NCI-H526 treated with DMSO at 0.1 percent for 48 hours (cell line): ENCODE measurements around the gene KMT2A.
A peak's percentile ranks its signal among the peaks of the same experiment; 100 is the strongest.
"Not testable (repeated sequence)": the region's sequence is repeated elsewhere in the genome, so short reads cannot be mapped to it uniquely, and the experiment has no call there.

ENCODE experiments used
- DNase-seq: peaks from one replicate; lab custom pipeline; 2025; lab: John Stamatoyannopoulos, UW

The KMT2A gene

GRCh38 chr11:118533769-118534729 lies 97.8 kb downstream of the KMT2A start:
- DNase-seq: no peak

GRCh38 chr11:118535261-118535660 lies 99.0 kb downstream of the KMT2A start:
- DNase-seq: no peak

GRCh38 chr11:118536726-118537125 lies 100.4 kb downstream of the KMT2A start:
- DNase-seq: no peak

DNA sequence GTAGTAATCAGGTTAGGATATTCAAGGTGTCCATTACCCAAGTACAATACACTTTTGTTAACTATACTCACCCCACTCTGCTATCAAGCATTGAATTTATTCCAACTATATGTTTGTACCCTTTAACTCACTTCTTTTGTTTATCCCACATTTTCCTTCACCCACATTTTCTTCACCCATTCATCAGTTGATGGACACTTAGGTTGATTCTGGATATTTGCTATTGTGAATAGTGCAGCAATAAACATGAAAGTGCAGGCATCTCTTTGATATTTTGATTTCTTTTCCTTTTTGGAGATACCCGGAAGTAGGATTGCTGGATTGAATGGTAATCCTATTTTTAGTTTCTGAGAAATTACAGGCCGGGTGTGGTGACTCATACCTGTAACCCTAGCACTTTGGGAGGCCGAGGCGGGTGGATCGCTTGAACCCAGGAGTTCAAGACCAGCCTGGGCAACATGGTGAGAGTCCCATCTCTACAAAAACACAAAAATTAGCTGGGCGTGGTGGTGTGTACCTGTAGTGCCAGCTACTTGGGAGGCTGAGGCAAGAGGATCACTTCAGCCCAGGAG lies 101.2 kb downstream of the KMT2A start:
- DNase-seq: no peak

DNA sequence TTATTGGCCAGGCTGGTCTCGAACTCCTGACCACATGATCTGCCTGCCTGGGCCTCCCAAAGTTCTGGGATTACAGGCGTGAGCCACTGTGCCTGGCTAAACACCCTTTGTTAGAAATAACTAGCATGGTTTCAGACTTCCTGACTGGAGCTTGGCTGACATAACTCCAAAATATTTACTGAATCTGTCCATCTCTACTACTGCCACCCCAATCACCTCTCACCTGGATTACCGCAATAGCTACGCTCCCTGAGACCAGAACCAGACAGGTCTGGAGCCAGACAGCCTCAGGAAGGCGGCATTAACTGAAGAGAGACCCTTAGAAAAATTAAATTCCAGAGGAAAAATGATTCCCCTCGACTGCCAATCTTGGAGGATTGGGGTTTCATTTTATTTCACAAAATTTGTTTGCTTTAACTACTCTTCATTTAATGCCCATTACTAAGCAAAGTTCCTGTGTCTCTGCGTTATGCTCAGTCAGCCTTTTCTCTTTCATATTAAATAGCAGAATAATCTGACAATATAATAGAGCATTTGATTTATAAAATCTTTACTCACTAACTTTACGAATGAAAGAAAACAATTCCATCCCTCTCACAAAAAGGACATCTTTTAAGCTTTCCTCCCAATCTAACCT lies 107.8 kb downstream of the KMT2A start:
- no peak for DNase-seq

DNA sequence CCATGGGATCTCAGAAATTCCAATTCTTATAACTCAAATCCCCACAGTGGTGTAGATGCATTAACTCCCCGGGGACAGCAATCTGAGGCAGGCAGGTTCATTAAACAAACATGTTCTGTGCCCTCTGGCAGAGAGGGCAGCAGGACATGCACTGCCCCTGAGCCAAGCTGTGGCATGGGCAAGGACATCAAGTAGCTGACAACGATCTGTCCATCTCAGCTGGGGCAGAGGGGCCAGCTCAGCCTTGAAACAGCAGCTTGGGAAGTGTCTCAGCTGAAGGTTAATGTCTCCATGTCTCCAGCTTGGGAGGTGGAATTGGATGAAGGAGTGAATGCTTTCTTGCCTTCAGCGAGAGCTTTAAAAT lies 108.3 kb downstream of the KMT2A start:
- DNase-seq: no peak

DNA sequence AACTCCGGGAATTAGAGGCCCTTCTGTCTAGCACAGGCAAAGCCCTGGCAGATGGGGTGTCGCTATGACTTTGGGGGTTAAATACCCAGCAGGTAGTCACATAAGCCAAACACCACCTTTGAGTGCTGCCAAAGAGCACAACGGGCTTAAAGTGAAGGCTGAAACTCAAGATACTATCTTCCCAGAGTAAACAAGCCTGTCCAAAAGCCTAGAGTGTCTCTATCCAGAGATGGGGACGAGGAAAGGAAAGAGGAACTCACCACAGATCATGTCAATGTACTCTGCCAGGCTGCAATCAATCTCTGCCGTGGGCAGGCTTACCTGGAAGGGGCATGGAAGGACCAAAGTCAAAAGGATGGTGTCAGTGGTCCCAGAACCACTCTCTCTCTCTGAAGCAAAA lies 109.2 kb downstream of the KMT2A start:
- no peak for DNase-seq

DNA sequence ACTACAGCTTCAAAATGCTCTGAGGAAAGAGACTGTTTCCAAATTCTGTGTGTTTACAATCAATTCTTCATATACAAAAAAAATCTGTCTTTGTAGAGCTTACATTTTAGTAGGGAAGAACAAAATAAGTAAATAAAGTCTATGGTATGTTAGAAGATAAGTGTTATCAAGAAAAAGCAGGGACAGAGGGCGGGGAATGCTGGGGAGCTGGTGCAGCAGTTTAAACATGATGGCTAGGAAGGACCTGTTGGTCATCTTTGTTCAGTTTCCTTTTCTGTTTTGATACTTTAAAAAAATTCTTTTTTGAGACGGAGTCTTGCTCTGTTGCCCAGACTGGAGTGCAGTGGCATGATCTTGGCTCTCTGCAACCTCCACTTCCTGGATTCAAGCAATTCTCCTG lies 110.8 kb downstream of the KMT2A start:
- DNase-seq: no peak

- DNase-seq: no peak
Observed at GRCh38 chr11:118552341-118552740, 116.0 kb downstream of the KMT2A start.

GRCh38 chr11:118560806-118561205 lies 124.5 kb downstream of the KMT2A start:
- DNase-seq: no peak

GRCh38 chr11:118565051-118565450 lies 128.8 kb downstream of the KMT2A start:
- no peak for DNase-seq

GRCh38 chr11:118569670-118570069 lies 133.4 kb downstream of the KMT2A start:
- DNase-seq: no peak

- no peak for DNase-seq
Observed at GRCh38 chr11:118570787-118571186, 134.5 kb downstream of the KMT2A start.

GRCh38 chr11:118571701-118572060 lies 135.4 kb downstream of the KMT2A start:
- not testable (repeated sequence) for DNase-seq

- DNase-seq: peak; percentile 86
Observed at GRCh38 chr11:118572061-118572980, 136.0 kb downstream of the KMT2A start, which contains the start of gene ARCN1. TSS of gene ARCN1 (plus strand) at chr11:118572409. CDS start at chr11:118572548, 139 bp downstream.

- peak; percentile 73 for DNase-seq
Observed at GRCh38 chr11:118572981-118573550, 136.8 kb downstream of the KMT2A start.

GRCh38 chr11:118574636-118575035 lies 138.3 kb downstream of the KMT2A start:
- DNase-seq: no peak
